Epithelial cell of proximal tubule (primary cell): ENCODE results near the gene BBOX1. TPM values are rescaled to one million over a fixed set of nuclear protein-coding genes. Genes with fewer than 3 reads are reported as not detected.

Experiments used
- DNase-seq: peaks from one replicate; pipeline ENCODE4 v3.0.0-alpha.2; 2011; ENCODE audit warnings: low read depth
- H3K4me3 ChIP-seq: 2 replicates; pipeline ENCODE4 v1.5.1; 2011; ENCODE audit warnings: low read depth, mild to moderate bottlenecking, low read length
- CTCF ChIP-seq: conservative IDR thresholded peaks from 2 replicates; pipeline ENCODE4 v1.5.1; 2012; ENCODE audit warnings: low read depth, mild to moderate bottlenecking, low read length
- total RNA-seq: library from RNA; depleted of rRNA; stranded (reverse); fragments of >200 nt; gene quantifications from 2 replicates; pipeline ENCODE4 v1.2.3, GENCODE V29; 2015

BBOX1 gene
- total RNA-seq, 1 donor from 2014 or later: not detected

GRCh38 chr11:27060816-27061460, 20.3 kb downstream of the BBOX1 start:
- no peak for TF ChIP-seq CTCF
- no peak overlapping the region for H3K4me3 ChIP-seq
- no peak for DNase-seq

DNA sequence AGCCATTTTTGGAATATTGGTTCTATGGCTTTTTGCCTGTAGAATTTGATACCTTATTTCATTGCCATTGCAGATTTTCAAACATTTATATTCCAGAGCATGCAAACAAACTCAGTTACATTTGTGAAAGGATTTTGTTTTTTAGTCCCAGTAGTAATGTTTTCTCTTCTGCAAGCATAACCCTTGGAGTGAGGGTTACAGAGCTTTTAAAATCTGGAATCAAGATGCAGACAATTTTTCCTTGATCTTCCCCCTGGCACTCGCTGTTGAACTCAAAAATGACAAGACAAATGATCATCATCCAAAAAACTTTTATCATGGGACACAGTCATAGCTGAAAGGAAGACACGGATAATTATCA, 20.8 kb downstream of the BBOX1 start:
- no peak overlapping the region for H3K4me3 ChIP-seq
- no peak for DNase-seq
- TF ChIP-seq CTCF: no peak

DNA sequence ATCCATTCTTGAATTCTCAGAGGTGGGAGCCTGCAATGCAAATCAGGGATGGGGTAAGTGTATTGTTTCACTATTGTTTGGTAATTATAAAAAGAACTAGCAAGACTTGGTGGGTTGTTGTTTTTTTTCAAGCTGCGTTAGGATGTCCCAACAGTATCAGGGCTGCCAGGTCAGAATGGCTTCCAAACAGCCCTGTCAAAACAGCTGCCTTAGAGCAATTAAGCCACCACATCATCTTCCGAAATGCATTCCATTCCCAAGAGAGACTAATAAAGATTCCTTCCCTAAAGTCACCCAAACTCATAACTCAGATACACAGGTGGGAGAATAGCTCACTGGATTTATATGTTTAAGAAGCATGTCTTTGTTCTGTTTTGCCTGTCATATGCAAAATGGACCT, 23.5 kb downstream of the BBOX1 start:
- no peak overlapping the region for H3K4me3 ChIP-seq
- no peak for DNase-seq
- no peak for TF ChIP-seq CTCF

- no peak overlapping the region for H3K4me3 ChIP-seq
- DNase-seq: no peak
- TF ChIP-seq CTCF: no peak
Measured at GRCh38 chr11:27075192-27075591, 34.6 kb downstream of the BBOX1 start.

GRCh38 chr11:27075655-27076054, 35.0 kb downstream of the BBOX1 start:
- no peak overlapping the region for H3K4me3 ChIP-seq
- TF ChIP-seq CTCF: no peak
- no peak for DNase-seq

GRCh38 chr11:27076121-27076589, 35.5 kb downstream of the BBOX1 start:
- H3K4me3 ChIP-seq: no peak overlapping the region
- no peak for TF ChIP-seq CTCF
- DNase-seq: no peak

GRCh38 chr11:27081056-27081455, 40.4 kb downstream of the BBOX1 start:
- DNase-seq: no peak
- no peak for TF ChIP-seq CTCF
- H3K4me3 ChIP-seq: no peak overlapping the region
